Lung (tissue), 12 donors: Measurements from ENCODE around the gene CLIC4. TPM values are rescaled to one million over a fixed set of nuclear protein-coding genes. Genes with fewer than 3 reads are reported as not detected.

Experiments
- ATAC-seq: fragments of 200-7000 bp; cut with Tn5 transposase; one replicate; pipeline ENCODE4 v1.9.1; 2020; ENCODE audit warnings: moderate number of reproducible peaks; ENCODE audit not compliant: insufficient read depth, low FRiP score
- DNase-seq, 3 donors: peaks; one replicate each; pipeline ENCODE4 v3.0.0-alpha.2; 2013 to 2017
- H3K27ac ChIP-seq, 2 donors: one replicate each; pipeline ENCODE4 v1.5.1; 2013; ENCODE audit warnings: mild to moderate bottlenecking in 2 of 2, moderate library complexity in 2 of 2, control low read depth in 1 of 2, inconsistent platforms in 1 of 2, low read depth in 1 of 2, low read length in 1 of 2
- H3K27me3 ChIP-seq, 3 donors: one replicate each; pipeline ENCODE4 v1.5.1; 2013; ENCODE audit warnings: low read length in 2 of 3; ENCODE audit not compliant: control insufficient read depth in 3 of 3, insufficient read depth in 3 of 3
- H3K36me3 ChIP-seq, 4 donors: one replicate each; pipeline ENCODE4 v1.5.1; 2013; ENCODE audit warnings: low read length in 4 of 4, mild to moderate bottlenecking in 1 of 4, moderate library complexity in 1 of 4; ENCODE audit not compliant: control insufficient read depth in 4 of 4, insufficient read depth in 4 of 4
- H3K4me1 ChIP-seq, 5 donors: one replicate each; pipeline ENCODE4 v1.5.1; 2013; ENCODE audit warnings: low read length in 5 of 5, mild to moderate bottlenecking in 2 of 5, moderate library complexity in 1 of 5; ENCODE audit not compliant: control insufficient read depth in 5 of 5, insufficient read depth in 5 of 5
- H3K4me3 ChIP-seq: one replicate; pipeline ENCODE4 v1.5.1; 2013; ENCODE audit warnings: mild to moderate bottlenecking, control low read depth, moderate library complexity
- H3K9ac ChIP-seq, 2 donors: one replicate each; pipeline ENCODE4 v1.5.1; 2013; ENCODE audit warnings: low read length in 2 of 2, control low read depth in 1 of 2; ENCODE audit not compliant: insufficient read depth in 1 of 2
- H3K9me3 ChIP-seq, 4 donors: one replicate each; pipeline ENCODE4 v1.5.1; 2013; ENCODE audit warnings: low read length in 3 of 4, mild to moderate bottlenecking in 1 of 4, moderate library complexity in 1 of 4; ENCODE audit not compliant: control insufficient read depth in 4 of 4, insufficient read depth in 3 of 4
- WGBS, 2 donors: extraction: QIAGEN DNeasy Blood & Tissue Kit; methylation state at CpG; one replicate each; pipeline ENCODE4 v1.1.7; 2013; 5-methylcytosine and 5-hydroxymethylcytosine counted together
- polyA plus RNA-seq, 2 donors: library from polyadenylated mRNA; stranded (reverse); fragments of 200-250 nt; gene quantifications; one replicate each; pipeline ENCODE4 v1.2.1, GENCODE V29; 2013
- total RNA-seq, 2 donors: library from RNA; depleted of rRNA in 1 of 2; stranded (reverse); fragments of >200 nt in 1 of 2; gene quantifications; one replicate each; pipeline ENCODE4 v1.2.1, GENCODE V29; 2014 to 2021
- TF ChIP-seq, protein P1 (sequence below): IDR thresholded peaks from 2 replicates; pipeline ENCODE4 v1.5.1; 2012; ENCODE audit warnings: mild to moderate bottlenecking; ENCODE audit errors: control extremely low read depth, extremely low read depth
- donor health status: control.
- donor health status: control.
- donor health status: Bipolar disorder and iron deficiency.
- donor health status: healthy.
- donor health status: DM: yes; HTN: yes; CAD: no.

Gene CLIC4
- total and polyA plus RNA-seq, 4 donors = 52.0 to 236 (median 166) TPM

DNA sequence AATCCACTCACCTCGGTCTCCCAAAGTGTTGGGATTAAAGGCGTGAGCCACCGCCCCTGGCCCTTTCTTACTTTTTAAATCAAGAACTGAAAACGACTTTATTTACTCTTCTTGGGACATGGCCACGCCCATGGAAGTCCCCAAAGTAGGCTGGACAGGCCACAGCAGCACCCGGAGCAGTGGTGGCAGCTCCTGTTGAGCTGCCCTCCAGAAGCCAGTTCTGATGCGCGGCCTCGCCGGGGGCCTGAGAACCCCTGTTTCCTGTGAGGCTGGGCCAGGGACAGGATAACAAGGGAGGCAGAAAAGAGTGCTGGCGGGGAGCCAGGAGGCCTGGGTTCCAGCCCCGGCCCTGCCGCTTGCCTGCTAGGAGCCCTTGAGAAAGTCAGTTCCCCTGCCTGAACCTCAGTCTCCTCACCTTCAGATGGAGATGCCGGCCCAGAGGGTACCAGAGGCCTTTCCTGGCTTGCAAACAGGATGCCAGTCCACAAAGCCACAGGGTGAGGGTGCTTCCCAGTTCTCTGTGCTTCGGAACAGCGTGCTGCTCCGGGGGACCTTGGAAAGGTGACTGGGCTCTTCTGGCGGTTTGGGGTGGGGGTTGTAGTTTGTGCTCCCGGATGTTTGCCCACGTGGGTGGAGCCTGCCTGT, 125.4 kb downstream of the CLIC4 start:
- peaks cover 0 to 2% (median 0%) of the 10 kb centered on the region in 3 donors for H3K27me3 ChIP-seq
- no peak for ATAC-seq
- DNase-seq = no peak
- H3K4me1 ChIP-seq = peaks cover 0 to 12% (median 2%) of the 10 kb centered on the region in 5 donors
- no peaks in the 10 kb centered on the region for H3K9me3 ChIP-seq
- no peaks in the 10 kb centered on the region for H3K36me3 ChIP-seq
- WGBS, 2 donors = 22 to 39% methylated on average over 20 of the region's 20 CpGs
- H3K27ac ChIP-seq = no peak overlapping the region
- H3K9ac ChIP-seq = no peak overlapping the region
- TF ChIP-seq, protein P1, sequence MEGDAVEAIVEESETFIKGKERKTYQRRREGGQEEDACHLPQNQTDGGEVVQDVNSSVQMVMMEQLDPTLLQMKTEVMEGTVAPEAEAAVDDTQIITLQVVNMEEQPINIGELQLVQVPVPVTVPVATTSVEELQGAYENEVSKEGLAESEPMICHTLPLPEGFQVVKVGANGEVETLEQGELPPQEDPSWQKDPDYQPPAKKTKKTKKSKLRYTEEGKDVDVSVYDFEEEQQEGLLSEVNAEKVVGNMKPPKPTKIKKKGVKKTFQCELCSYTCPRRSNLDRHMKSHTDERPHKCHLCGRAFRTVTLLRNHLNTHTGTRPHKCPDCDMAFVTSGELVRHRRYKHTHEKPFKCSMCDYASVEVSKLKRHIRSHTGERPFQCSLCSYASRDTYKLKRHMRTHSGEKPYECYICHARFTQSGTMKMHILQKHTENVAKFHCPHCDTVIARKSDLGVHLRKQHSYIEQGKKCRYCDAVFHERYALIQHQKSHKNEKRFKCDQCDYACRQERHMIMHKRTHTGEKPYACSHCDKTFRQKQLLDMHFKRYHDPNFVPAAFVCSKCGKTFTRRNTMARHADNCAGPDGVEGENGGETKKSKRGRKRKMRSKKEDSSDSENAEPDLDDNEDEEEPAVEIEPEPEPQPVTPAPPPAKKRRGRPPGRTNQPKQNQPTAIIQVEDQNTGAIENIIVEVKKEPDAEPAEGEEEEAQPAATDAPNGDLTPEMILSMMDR = no peak
- H3K4me3 ChIP-seq = no peak overlapping the region

GRCh38 chr1:24871306-24871901, 126.2 kb downstream of the CLIC4 start:
- Histone ChIP-seq H3K27me3 (peaks cover 0 to 2% (median 0%) of the 10 kb centered on the region in 3 donors), H3K27ac (no peak overlapping the region), H3K9ac (no peak overlapping the region), H3K4me1 (peaks cover 0 to 12% (median 2%) of the 10 kb centered on the region in 5 donors), H3K36me3 (no peaks in the 10 kb centered on the region), H3K9me3 (no peaks in the 10 kb centered on the region), H3K4me3 (no peak overlapping the region)
- no peak for ATAC-seq
- WGBS, 2 donors = 69 to 88% methylated on average over 11 of the region's 11 CpGs
- TF ChIP-seq, protein P1 = no peak
- DNase-seq = no peak

DNA sequence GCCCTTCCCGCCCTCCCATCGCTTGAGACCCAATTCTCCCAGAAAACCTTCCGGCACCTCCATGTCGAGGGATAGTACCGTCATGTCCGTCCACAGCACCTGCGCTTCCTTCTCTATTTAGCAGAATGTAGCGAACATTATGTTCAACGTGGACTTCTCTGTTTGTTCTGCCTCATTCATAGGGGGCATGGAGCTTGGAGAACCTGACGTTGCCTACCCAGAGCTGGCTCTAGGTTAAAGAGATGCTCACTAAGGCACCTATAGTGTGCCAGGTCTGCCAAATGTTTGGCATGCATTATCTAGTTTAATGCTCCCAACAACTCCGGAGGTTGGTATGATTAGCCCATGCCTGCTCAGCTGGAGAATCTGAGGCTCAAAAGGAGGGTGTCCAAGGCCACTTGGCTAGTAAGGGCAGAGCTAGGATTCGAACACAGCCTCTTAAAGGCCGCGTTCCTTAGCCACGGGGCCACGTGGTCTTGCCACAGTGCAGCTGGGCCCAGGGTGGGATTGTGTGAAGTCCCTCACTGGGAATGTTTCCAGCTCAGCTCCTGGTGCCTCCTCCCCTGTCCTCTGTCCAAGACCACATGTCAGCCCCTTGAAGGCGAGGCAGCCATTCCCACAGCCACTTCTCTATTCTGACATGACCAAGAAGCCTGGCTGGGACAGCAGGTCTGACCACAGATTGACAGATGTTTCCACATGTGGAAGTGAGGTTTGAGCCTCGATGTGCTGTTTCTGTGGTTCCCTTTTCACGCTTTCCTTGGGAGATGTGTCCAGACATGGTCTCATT, 127.0 kb downstream of the CLIC4 start:
- TF ChIP-seq, protein P1 = no peak
- WGBS, 2 donors = 37 to 69% methylated on average over 17 to 19 of the region's 19 CpGs
- Histone ChIP-seq H3K9me3 (no peaks in the 10 kb centered on the region), H3K4me3 (no peak overlapping the region), H3K9ac (no peak overlapping the region), H3K27me3 (no peaks in the 10 kb centered on the region), H3K4me1 (peaks cover 0 to 12% (median 2%) of the 10 kb centered on the region in 5 donors), H3K36me3 (no peaks in the 10 kb centered on the region), H3K27ac (no peak overlapping the region)
- DNase-seq = peak in 1 of 3 donors; percentile 19
- ATAC-seq = no peak
